ENCODE results near the gene GPR17.

The GPR17 gene

DNA sequence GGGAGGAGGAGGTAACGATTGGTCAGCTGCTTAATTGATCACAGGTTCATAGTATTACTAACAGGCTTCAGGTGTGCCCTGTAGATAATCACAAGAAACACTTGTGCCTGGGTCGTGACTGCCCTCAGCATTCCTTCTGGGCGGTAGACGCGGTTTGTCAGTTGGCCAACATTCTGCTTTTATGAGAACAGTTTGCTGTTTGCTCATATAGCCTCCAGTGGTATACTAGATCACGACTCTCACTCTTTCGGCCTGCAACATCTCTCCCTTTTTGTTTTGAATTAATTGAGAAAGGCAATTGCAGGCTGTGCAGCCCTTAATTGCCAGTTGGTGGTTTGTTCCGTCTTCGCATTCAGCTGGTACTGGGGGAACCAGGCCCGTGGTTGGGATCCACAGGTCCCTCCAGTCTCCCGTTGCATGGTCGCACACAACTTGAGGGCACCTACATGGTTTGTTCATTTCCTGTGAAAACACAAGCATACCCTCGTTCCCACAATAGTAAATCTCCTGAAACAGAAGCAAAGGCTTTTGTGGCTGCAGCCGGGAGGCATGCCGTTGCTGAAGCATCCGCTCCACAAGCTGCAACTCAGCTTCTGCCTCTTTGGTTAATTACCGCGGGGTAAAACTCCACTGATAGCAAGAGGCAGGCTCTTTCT lies 30.3 kb upstream of the GPR17 start:
- ATAC-seq: no peak

DNA sequence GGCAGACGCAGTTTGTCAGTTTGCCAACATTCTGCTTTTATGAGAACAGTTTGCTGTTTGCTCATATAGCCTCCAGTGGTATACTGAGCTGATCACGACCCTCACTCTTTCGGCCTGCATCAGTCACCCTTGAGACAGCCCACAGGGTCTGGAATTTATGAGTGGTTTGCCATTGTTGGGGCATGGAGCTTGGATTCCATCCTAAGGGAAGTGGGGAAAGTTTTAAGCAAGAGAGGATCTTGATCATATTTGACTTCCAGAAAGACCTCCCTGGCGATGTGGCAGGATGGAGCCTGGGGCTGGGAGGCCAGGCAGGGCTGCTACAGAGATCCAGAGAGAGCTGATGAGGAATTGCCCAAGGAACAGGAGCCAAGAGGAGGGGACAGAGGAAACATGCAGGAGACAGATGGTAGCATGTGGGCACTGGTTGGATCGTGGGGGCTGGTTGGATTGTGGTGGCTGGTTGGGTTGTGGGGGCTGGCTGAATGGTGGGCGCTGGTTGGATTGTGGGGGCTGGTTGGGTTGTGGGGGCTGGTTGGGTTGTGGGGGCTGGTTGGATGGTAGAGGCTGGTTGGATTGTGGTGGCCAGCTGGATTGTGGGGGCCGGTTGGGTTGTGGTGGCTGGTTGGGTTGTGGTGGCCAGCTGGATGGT lies 27.3 kb upstream of the GPR17 start:
- ATAC-seq: no peak

DNA sequence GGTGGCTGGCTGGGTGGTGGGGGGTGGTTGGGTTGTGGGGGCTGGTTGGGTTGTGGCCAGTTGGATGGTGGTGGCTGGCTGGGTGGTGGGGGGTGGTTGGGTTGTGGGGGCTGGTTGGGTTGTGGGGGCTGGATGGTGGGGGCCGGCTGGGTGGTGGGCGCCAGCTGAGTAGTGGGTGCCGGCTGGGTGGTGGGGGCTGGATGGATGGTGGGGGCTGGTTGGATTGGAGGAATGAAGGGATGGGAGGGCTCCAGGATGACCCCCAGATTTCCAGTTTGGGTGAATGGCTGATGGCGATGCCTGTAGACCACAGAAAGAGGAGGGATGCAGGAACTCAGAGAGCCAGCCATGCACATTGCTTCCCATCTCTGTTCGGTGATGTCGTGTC lies 26.8 kb upstream of the GPR17 start:
- no peak for ATAC-seq

DNA sequence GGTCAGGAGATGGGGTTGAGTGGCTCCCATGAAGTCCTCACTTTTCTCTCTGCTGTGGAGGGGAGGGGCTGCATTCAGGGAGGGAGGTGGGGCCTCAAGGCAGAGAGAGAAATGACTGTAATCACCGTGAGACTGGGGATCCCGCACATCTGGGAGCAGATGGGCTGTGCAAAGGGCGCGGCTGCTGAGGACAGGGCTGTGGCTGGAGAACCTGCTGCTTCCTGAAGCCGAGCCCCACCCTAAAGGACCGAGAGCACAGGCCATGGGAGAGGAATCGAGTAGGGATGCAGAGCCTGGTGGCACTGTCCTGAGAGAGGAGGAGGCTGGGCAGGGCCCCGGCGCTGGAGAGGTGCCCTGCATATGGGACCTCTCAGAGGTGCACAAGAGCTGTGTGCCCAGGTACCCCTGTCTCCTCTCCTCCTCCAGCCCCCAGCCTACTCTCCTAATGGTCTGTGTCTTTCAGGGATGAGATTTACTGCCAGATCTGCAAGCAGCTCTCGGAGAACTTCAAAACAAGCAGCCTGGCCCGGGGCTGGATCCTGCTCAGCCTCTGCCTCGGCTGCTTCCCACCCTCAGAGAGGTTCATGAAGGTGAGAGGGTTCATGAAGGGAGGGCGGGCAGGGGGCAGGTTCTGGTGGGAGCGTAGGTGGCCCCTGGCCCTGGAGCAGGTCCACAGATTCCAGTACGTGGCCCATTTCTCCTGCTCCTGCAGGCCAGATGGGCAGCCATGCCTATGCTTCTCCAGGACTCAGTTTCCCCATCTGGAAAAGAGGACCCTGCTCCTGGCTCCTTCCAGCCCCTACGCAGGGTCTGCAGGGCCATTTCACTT lies 25.9 kb upstream of the GPR17 start:
- ATAC-seq: no peak

DNA sequence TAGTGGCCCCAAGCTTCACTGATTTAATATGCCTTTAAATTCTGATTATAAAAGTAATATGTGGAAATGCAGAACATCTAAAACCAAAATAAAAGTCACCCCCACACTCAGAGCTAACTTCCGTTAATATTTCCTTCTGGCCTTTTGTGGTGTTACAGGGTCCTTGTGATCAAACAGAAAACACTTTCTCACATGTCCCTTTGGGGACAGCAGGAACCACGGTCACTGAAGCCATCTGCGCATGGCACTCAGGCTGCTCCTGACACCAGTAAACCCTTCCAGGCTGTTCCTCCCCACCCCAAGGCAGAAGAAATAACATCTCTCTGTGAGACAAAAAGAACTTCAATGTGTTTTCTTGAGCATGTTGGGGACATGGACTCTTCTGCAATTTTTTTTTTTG lies 25.1 kb upstream of the GPR17 start:
- no peak for ATAC-seq

DNA sequence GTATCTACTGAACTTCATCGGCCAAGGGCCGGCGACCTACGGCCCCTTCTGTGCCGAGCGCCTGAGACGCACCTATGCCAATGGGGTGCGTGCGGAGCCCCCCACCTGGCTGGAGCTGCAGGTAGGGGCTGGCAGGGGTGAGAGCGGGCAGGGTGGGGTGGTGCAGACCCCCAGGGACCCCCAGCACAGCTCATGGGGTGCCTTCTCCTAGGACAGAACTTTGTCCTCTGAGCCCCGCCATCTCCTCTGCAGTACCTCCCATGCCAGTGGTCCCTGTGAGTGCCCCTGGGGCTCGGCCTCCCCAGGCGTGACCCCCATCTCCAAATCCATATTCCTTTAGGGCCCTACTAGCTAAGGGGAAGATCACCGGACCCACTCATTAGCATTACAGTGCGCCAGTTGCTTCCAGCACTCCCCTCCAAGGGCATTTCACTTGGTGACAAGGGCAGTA lies 23.9 kb upstream of the GPR17 start:
- ATAC-seq: no peak

DNA sequence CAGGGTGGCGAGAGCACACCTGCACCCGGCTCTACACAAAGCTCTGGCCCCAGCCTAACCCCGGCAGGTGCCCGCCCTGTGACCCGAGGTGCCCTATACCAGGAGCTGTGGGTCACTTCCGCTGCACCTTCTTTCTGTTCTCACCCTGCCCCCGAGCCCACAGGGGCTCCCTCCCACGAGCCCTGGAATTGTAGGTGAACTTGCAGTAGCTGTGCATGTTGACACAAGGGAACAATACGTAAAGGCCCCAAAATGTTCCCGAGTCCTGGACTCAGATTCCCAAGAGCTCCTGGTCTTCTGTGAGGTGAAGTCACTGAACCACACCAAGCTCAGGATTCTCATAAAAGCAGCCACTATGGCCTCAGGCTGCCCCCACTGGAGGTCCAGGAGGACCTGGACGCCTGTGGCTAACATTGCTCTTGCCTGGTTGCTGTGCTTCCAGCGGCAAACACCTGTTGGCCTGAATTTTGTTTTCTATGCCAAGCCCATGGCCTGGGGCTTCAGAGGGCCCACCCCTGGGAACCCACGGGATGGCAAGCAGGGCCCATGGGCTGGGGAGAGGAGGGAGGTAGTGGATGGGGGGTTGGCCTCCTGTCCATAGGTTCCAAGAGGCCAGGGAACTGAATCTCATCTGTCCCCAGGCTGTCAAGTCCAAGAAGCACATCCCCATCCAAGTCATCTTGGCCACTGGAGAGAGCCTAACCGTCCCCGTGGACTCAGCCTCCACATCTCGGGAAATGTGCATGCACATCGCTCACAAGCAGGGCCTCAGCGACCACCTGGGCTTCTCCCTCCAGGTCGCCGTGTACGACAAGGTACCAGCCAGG lies 23.2 kb upstream of the GPR17 start:
- no peak for ATAC-seq

DNA sequence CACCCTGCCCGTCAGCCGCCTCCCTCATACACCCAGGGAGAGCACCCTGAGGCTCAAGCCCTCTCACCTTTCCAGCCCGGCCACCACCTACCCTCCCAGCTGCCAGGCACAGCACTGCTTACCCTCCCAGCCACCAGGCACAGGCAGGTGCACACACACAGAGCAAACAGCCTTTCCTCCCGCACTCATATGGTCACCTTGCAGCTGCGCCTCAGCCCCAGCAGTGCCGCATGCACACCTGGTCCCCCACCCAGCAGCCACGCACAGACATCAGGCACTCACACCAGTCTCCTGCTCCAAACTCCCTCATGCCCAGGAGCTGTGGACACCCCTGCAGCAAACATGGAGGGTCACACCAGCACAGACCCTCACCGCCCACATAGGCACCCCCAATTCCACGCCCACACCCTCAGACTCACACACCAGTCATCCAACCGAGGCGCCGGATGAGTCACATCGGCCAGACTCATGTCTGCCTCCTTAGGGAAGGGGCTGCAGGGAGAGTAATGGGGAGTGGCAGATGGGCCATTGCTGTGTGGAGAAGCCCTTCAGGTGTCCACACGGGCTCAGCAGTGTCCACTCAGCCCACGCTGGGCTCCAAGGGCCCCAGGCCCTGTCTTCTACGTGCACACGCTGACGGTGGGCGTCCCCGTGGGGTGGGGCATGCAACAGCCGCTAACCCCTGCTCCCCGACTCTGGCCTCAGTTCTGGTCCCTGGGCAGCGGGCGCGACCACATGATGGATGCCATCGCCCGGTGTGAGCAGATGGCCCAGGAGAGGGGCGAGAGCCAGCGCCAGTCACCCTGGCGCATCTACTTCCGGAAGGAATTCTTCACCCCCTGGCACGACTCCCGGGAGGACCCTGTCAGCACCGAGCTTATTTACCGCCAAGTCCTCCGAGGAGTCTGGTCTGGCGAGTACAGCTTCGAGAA lies 22.3 kb upstream of the GPR17 start:
- ATAC-seq: no peak

DNA sequence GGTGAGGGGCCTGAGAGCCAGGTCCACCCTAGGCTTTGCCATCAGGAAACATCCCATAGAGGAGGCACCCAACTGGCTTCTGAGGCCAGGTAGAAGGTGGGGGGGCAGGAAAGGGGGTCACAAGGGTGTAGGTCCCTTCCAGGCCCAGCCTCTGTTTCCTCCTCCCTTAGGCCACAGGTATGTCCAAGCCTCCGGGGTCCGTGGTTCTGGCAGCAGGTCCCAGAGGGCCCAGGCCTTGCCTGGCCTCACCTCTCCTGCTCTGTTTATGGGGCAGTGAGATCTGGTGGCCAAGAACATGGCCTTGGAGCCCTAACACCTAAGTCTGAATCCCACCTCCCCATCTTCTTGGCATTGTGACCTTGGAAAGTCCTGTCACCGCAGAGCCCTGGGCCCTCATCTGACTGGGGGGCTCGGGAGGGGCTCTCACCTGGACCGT lies 21.6 kb upstream of the GPR17 start:
- no peak for ATAC-seq

DNA sequence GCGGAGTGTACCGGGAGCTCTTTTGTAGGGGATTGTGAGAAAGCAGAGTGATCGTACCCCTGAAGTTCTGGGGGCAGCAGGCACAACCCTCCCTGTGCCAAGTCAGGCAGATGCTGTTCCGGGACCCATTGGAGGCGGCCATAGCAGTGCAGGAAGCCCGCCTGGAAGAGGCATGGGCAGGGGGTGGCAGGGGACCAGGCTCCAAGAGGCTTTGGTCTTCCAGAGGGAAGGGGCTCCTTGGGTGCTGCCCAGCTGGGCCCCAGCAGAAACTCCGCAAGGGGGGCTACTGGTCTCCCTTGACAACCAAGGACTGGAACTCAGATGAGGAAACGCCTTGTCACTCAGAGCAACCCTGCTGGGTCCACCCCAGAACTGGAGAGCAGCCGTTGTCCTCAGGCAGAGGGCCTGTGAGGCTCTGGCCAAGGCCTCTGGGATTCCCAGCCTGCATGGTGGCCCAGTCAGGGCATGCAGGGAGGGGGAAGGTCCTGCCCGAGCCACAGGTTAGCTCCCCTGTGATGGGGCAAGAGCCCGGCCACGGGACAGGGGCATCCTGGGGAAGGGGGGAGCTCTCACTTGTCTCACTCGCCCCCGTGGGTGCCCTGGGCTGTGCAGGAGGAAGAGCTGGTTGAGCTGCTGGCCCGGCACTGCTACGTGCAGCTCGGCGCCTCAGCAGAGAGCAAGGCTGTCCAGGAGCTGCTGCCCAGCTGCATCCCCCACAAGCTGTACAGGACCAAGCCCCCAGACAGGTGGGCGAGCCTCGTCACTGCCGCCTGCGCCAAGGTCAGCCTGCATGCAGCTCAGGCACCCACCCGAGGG lies 21.0 kb upstream of the GPR17 start:
- no peak for ATAC-seq

DNA sequence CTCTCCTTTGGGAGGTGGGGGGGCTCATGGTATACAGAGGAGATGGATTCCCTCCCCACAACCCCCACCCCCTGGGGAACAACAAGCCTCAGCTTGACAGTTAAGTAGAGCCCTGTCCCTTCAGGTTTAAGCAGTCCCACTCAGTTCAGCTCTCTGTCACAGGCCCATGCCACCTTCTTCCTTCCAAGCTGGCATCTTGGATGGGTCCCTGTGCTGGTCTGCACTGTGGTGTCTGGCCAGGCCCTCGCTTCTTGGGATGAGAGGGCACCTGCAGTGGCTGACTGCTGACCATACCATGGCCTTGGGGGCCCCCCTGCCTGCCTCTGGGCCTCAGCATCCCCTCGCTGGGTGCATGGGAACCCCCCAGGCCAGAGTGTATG lies 20.4 kb upstream of the GPR17 start:
- ATAC-seq: no peak

DNA sequence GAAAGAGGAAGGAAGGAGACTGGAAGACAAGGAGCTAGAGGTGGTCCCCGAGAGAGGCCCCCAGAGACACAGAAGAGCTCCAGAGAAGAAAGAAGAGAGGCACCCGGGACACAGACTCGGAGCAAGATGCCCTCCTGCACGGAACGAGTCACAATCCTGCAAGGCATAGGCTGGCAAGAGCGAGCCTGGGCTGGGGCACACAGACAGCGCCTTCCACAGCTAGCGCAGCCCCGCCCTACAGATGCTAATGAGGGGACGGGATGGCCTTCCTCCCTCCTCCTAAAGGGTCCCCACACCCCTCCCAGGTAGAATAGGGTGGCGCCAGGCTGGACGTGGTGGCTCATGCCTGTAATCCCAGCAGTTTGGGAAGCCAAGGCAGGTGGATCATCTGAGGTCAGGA lies 19.8 kb upstream of the GPR17 start:
- no peak for ATAC-seq

DNA sequence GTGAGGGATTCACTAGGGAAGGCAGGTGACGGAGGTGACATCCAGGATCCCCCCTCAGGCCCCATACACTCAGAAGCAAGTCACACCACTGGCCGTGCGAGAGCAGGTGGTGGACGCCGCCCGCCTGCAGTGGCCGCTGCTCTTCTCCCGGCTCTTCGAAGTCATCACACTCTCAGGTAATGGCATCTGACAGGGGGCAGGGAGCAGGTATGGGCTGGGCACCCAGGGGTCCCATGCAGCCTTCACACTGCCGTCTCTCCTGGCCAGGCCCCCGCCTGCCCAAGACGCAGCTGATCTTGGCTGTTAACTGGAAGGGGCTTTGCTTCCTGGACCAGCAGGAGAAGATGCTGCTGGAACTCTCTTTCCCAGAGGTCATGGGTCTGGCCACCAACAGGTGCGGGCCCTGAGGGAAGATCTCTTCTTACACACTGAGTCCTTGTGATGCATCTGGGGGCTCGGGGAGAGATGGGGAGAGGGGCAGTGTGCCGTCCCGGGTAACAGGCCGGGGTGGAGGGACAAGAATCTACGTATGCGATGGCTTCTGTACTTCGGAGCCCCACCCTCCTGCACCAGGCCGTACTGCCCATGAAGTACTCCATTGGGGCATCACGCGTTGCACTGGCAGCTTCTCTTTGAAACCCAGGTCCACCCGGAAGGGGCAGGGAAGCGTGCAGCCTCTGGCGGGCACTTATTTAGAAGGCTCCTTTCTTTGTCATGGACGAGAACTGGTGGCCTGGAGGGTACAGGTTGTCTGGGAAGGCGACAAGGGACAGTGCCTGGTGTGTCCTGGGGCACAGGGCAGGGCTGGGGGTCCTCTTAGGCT lies 18.8 kb upstream of the GPR17 start:
- no peak for ATAC-seq

DNA sequence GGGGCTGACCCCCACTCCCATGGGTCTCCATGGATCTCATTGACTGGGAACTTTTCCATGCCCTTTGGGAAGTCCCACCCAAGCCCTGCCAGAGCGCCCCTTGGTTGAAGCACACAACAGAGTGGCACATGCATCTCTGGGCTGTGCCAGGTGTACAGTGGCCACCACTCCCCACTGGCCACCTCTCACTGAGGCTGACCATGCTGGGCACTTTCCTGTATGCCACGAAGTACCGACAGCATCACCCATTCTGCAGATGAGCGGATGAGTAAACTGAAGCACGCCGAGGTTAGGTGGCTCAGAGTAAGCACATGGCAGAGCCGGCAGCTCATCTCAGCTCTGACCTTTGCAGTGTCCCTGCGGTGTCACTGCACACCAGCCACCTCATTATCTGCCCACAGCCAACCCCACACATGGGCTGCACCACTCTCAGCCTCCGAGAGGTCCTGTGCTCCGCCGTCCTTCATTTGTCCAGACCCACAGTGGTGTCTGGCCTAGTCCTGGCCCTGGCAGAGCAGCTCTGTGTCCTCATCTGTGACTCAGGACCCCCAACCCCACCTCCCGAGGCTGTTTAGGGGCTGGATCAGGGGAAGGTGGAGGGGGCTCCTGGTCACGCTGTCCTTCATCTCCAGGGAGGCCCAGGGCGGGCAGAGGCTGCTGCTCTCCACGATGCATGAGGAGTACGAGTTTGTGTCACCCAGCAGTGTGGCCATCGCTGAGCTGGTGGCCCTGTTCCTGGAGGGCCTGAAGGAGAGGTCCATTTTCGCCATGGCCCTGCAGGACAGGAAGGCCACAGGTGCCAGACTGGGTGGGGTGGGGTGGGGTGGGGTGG lies 18.0 kb upstream of the GPR17 start:
- ATAC-seq: no peak

DNA sequence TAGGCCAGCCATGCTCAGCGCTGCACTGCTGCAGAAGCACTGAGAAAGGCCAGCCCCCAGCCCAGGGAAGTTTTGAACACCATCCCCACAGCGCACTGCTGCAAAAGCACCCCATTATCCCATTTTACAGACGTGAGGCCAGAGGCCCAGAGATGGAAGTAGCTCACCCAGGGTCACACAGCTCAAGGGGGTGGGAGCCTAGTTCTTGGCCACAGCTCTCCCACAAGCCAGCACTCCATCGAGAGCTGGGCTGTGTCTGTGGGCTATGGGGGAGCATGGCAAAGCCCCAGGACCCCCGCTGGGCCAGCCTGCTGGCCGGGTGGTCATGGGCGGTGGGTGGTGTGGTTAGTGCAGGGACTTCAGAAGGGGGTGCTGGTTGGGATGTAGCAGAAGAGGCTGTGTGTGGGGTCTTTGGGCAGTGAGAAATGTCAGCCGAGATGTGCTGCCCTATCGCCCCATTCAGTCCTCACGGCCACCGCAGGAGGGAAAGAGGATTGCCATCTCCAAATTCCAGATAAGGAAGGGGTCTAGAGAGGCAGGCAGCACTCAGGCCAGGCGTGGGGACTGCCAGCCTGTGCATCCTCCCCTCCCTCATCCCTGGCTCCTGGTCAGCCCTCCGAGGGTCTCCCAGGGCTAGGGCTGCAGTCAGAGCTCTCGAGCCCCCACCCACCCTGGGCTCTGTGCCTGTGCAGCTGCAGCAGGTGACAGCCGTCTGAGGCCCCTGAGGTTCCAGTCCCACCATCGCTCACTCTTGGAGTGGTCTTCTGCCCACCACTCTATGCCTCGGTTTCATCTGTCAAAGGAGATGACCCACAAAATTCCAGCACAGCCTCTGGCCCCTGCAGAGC lies 17.0 kb upstream of the GPR17 start:
- ATAC-seq: no peak

DNA sequence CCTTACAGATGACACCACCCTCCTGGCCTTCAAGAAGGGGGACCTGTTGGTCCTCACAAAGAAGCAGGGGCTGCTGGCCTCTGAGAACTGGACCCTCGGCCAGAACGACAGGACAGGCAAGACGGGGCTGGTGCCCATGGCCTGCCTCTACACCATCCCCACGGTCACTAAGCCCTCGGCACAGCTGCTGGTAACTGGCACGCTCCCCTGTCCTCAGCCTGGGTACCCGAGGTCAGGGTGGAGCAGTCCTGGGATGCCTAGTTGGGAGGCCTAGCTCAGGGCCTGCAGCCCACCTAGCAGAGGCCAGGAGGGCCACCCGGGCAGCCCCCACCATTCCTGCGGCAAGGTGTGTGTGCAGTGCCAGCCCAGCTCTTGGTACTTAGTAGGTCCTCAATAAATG lies 16.3 kb upstream of the GPR17 start:
- no peak for ATAC-seq

DNA sequence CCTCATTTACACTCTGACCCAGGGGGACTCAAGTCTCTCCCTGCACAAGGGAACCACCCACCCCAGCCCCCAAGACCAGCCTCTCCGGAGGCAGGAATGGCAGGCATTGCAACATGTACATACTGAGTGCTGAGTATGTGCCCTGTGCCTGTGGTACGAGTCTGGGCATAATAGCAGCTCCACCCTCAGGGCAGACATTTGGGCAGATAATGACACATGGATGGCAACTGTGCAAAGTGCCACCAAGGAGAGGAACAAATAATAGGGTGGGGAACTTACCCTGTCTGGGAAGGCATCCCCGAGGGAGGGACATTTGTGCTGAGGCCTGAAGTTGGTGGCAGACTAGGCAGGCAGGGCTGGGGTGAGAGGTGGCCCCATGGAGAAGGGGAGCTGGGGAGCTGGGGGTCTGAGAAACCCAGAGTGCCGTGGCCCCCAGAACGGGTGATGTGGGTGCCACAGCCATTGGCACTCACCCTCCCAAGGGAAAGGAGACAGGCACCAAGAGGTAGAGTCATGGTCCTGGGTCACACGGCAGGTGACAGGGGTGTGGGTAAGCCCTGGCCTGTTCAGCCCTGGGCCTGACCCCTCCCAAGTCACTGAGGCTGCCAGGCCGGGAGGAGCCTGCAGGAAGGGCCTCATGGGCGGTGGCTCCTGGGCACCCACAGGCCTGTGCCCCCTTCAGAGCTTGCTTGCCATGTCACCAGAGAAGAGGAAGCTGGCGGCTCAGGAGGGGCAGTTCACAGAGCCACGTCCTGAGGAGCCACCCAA lies 15.7 kb upstream of the GPR17 start:
- no peak for ATAC-seq

Measured in activated CD4-positive, CD25-positive, alpha-beta regulatory T cell treated with anti-CD3 and anti-CD28 coated beads, Interleukin-2, amount 50 U/mL, for 24 hours (primary cell).